D721Med (cell line): Measurements from ENCODE around the gene SARS2.

Experiments used
- DNase-seq: peaks from one replicate; pipeline ENCODE4 v3.0.0; 2011; ENCODE audit warnings: low spot score; ENCODE audit not compliant: insufficient read length
- FAIRE-seq: peaks from 2 replicates; lab custom pipeline; 2011; peaks lifted over from hg19 to GRCh38; lab: Jason Lieb, UNC
- TF ChIP-seq, protein P1 (sequence below): IDR thresholded peaks from 2 replicates; pipeline ENCODE4 v1.5.1; 2012; ENCODE audit warnings: mild to moderate bottlenecking, control low read depth; ENCODE audit not compliant: insufficient read depth; ENCODE audit errors: missing control alignments

Gene SARS2

DNA sequence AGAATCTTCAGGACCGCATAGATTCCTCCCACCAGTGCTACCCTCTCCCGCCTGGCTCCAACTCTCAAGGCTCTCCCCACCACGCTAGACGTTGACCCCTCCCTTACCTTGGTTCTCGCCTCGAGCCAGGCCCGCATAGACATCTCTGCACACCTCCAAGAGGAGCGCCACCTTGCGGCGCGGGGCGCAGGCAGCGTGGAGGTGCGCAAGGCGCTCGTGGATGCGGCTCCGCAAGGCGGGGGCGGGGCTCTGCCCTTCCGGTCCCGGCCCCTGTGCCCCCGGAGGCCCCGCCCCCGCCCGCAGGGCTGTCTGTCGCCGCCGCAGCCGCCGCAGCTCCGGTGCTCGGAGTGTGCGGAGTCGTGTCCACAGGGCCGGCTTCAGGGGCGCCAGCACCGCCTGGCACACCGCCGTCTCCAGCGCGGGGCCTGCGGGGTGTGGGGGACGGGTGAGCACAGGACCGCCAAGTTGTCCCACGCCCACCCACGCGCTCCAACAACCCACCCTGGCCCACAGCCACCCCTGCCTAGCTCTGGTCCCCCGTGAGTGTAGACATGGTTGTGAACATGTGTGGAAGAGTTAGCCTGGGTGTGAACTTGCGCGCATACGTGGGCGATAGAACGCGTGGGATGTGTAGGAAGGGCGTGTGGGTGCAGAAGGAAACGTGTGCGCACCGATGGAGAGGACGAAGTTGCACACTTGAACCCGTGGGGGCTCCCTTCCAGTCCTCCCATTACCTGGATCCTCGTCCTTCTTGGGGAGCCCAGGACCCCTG is 60.5 kb downstream of the SARS2 start:
- TF ChIP-seq, protein P1, sequence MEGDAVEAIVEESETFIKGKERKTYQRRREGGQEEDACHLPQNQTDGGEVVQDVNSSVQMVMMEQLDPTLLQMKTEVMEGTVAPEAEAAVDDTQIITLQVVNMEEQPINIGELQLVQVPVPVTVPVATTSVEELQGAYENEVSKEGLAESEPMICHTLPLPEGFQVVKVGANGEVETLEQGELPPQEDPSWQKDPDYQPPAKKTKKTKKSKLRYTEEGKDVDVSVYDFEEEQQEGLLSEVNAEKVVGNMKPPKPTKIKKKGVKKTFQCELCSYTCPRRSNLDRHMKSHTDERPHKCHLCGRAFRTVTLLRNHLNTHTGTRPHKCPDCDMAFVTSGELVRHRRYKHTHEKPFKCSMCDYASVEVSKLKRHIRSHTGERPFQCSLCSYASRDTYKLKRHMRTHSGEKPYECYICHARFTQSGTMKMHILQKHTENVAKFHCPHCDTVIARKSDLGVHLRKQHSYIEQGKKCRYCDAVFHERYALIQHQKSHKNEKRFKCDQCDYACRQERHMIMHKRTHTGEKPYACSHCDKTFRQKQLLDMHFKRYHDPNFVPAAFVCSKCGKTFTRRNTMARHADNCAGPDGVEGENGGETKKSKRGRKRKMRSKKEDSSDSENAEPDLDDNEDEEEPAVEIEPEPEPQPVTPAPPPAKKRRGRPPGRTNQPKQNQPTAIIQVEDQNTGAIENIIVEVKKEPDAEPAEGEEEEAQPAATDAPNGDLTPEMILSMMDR, result peak; percentile 78
- DNase-seq, result peak; percentile 87
- no peak for FAIRE-seq

DNA sequence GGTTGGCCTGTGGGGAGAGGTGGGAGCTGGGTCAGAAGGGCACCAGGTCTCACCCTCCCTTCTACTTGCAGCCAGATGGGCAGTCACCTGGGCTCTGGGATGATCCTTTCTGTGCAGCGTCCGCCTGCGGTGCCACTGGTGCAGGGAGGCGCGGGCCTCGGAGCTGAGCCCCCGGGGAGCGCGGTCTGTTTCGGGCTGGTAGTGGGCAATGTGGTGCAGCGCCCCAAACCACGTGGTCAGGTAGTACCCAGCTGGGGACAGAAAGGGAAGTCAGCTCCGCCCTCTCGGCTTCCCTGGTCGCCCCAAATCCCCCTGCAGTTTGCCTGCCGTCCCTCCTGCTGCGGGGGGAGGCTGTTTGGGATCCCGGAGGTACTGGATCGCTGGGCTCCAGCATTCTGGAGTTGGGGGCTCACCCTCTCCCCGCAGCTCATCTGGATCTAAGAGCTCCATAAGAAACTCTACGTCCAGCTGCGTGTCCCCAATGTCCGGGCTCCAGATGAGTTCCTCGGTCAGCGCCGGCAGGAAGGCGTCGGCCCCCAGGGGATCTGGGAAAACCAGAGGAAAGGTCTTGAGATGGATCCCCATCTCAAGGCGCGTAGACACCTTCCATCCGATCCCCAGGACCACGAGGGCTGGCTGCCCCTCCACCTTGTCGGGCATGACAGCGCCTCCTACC is 61.3 kb downstream of the SARS2 start:
- no peak for FAIRE-seq
- DNase-seq, result no peak
- TF ChIP-seq, protein P1, result no peak

DNA sequence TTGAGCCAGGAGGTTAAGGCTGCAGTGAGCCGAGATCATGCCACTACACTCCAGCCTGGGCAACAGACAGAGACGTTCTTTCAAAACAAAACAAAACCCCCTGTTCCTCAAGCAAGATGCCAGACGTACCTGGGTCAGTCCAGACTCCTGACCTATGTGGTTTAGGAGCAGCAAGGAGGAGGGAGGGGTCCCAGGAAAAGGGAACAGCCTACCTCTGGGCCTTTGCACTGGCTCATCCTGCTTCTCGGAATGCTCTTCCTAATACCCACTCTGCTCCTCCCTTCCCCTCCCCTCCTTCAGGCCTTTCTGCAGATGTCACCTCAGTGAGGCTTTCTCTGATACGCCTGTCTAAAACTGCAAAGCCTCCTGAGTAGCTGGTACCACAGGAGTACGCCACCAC is 62.0 kb downstream of the SARS2 start:
- no peak for DNase-seq
- no peak for FAIRE-seq
- TF ChIP-seq, protein P1, result no peak

DNA sequence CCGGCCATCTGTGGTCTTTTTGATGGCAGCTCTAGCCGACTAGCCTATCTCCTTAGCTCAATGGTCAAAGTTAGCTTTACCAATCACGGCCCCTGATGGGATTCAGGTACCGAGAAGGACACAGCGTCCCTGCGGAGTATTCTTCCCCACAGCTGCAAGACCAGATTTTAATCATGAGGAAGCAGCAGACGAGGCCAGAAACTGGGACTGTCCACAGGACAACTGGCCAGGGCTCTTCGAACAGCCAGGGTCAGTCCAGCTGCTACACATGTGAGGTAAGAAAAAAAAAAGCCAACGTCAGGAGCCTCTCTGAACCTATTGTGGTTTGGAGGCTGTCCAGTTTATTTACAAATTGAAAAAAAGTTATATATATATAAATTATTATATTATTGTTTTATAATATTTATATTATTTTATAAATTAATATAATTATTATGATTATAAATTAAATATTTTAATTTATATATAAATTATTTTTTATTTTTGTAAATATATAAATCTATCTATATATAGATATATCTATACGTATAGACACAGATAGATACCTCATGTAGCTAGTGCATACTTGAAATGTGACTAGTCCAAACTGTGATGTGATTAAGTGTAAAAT is 63.3 kb downstream of the SARS2 start:
- DNase-seq (no peak), FAIRE-seq (no peak)
- TF ChIP-seq, protein P1, result no peak
